Activated T-helper 1 cell treated with anti-CD3 and anti-CD28 coated beads, Interleukin-12 subunit alpha, Interleukin-12 subunit beta, Interleukin-2, Interleukin-4 antibody, amounts not matched to agents 30 ng/mL and 10 ng/mL and 1 ng/mL, durations not matched to agents 14 hours and 24 hours and 36 hours (primary cell): Measurements from ENCODE around the gene C1QTNF9. TPM values are rescaled to one million over a fixed set of nuclear protein-coding genes. Genes with fewer than 3 reads are reported as not detected.
"Not testable (repeated sequence)": the region's sequence is repeated elsewhere in the genome, so short reads cannot be mapped to it uniquely, and the experiment has no call there.

Source experiments
- DNase-seq: peaks from one replicate; pipeline ENCODE4 v3.0.0; 2021; ENCODE audit warnings: low spot score
- H3K27ac Mint-ChIP-seq: one replicate; pipeline ENCODE4 v1.8.0; 2021; ENCODE audit warnings: mild to moderate bottlenecking, mixed read lengths
- H3K27me3 Mint-ChIP-seq: one replicate; pipeline ENCODE4 v1.8.0; 2022; ENCODE audit warnings: mild to moderate bottlenecking, moderate library complexity, mixed read lengths; ENCODE audit not compliant: insufficient read depth
- H3K36me3 Mint-ChIP-seq: one replicate; pipeline ENCODE4 v1.8.0; 2021; ENCODE audit warnings: low read depth, mixed read lengths
- H3K4me1 Mint-ChIP-seq: one replicate; pipeline ENCODE4 v1.8.0; 2021; ENCODE audit warnings: low read depth, mixed read lengths
- H3K4me3 Mint-ChIP-seq: one replicate; pipeline ENCODE4 v1.8.0; 2021; ENCODE audit warnings: mild to moderate bottlenecking, moderate library complexity, mixed read lengths
- H3K9me3 Mint-ChIP-seq: one replicate; pipeline ENCODE4 v1.8.0; 2021; ENCODE audit warnings: mixed read lengths
- intact Hi-C: fragments of 100-400 bp; cut with micrococcal nuclease; formaldehyde crosslinking; loops from one replicate; pipeline ENCODE4 v1.15.1; 2024
- total RNA-seq: library from RNA; stranded (reverse); gene quantifications from 2 replicates; pipeline ENCODE4 v1.2.3, GENCODE V29; 2022

The C1QTNF9 gene
- total RNA-seq, 1 donor from 2014 or later: not detected

DNA sequence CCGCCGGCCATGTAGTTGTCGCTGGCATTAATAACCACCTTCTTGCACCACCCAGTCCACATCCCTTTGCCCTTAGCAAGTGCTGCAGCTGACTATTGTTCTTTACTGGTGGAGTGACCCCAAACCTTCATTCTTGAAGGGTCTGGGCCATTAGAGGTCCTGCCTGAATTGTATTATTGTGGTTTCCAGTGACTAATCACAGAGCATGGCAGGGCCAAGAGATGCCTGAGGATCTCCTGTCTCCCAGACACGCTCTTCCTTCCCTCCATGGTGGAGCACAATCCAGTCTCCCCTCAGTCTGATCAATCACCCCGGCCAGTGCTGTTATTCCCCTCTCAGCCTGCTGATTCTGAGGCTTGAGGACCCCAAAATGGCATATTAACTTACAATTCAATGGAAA is 39.0 kb downstream of the C1QTNF9 start:
- intact Hi-C loops: no loop called here
- peaks cover 12% of the 10 kb centered on the region for H3K27me3 Mint-ChIP-seq
- no peak for DNase-seq
- no peak overlapping the region for H3K4me3 Mint-ChIP-seq
- no peaks in the 10 kb centered on the region for H3K36me3 Mint-ChIP-seq
- no peaks in the 10 kb centered on the region for H3K4me1 Mint-ChIP-seq
- no peaks in the 10 kb centered on the region for H3K9me3 Mint-ChIP-seq
- H3K27ac Mint-ChIP-seq: no peak overlapping the region

DNA sequence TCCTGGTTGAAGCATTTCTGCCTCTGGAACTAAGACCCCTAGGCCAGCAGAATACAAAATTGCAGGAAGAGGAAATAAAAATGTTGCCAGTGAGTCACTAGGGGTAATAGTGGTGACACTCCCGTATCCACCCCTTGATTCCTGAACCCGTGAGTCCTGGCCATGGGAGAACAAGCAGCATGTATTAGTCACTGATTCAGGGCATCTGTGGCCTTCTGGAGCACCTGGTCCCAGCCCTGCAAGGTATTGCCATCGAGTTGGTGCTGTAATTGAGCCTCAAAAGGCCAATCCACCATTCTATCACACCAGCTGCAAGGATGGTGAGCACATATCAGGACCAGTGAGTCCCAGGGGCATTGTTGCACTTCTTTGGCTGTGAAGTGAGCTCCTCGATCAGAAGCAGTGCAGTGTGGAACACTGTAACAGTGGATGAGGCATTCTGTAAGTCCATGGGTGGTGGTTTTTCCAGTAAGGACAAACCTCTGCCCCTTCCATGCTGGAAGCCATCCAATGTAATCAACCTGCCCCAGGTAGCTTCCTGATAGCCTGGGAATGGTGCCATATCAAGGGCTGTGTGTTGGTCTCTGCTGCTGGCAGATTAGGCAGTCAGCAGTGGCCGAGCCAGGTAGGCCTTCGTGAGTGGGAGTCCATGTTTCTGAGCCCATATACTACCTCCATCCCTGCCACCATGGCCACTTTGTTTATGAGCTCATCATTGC is 39.6 kb downstream of the C1QTNF9 start:
- Mint-ChIP-seq H3K27ac (no peak overlapping the region), H3K27me3 (peaks cover 9% of the 10 kb centered on the region), H3K9me3 (no peaks in the 10 kb centered on the region), H3K36me3 (no peaks in the 10 kb centered on the region), H3K4me3 (no peak overlapping the region), H3K4me1 (no peaks in the 10 kb centered on the region)
- DNase-seq: no peak
- intact Hi-C loops: no loop called here

DNA sequence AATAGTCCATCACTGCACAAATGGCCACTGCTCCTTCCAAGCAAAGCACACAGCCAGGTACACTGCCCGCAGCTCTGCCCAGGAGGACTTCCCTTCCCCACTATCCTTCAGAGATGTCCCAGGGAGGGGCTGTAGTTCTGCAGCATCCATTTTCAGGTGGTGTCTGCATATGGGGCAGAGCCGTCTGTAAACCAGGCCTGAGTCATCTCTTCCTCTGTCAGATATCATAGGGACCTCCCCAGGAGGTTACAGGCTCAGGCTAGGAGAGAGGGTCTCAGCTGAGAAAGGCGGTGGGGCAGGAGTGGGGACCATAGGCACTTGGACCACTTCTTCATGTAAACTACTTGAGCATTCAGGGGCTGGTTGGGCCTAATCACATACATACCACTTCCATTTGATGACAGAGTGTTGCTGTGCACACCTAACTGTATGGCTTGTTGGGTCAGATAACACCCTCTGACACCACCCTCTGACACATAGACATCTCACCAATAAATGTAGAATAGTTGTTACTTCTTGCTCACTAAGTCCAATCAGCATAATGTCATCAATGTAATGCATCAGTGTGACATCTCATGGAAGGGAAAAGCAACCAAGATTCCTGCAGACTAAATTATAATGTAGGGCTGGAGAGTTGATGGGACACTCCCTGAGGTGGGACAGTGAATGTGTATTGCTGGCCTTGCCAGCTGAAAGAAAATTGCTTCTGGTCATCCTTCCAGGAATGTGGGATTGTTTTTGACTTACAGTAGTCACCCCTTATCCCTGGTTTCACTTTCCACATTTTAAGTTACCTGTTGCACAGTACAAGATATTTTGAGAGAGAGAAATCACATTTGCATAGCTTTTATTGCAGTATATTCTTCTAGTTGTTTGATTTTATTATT is 40.6 kb downstream of the C1QTNF9 start:
- H3K36me3 Mint-ChIP-seq, H3K4me1 Mint-ChIP-seq, intact Hi-C loops, H3K27me3 Mint-ChIP-seq, H3K4me3 Mint-ChIP-seq, H3K9me3 Mint-ChIP-seq, H3K27ac Mint-ChIP-seq, DNase-seq: not testable (repeated sequence)

DNA sequence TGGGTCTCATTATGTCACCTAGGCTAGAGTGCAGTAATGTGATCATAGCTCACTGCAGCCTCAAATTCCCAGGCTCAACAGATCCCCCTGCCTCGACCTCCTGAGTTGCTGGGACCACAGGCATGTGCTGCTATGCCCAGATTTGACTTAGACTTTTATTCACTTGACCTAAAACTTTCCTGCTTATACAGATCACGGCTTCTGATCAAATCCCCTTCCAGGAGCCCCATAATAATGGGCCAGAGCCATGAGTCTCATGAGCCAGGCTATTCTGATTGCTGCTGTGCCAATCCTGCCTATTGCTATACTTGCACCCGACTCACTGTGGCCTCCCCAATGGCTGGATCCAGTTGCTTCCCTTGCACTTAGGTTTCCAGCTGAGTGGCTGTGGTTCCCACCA is 42.0 kb downstream of the C1QTNF9 start:
- no peak for DNase-seq
- no peaks in the 10 kb centered on the region for H3K4me1 Mint-ChIP-seq
- H3K4me3 Mint-ChIP-seq: no peak overlapping the region
- H3K27me3 Mint-ChIP-seq: no peaks in the 10 kb centered on the region
- no peaks in the 10 kb centered on the region for H3K36me3 Mint-ChIP-seq
- no peaks in the 10 kb centered on the region for H3K9me3 Mint-ChIP-seq
- intact Hi-C loops: no loop called here
- no peak overlapping the region for H3K27ac Mint-ChIP-seq

DNA sequence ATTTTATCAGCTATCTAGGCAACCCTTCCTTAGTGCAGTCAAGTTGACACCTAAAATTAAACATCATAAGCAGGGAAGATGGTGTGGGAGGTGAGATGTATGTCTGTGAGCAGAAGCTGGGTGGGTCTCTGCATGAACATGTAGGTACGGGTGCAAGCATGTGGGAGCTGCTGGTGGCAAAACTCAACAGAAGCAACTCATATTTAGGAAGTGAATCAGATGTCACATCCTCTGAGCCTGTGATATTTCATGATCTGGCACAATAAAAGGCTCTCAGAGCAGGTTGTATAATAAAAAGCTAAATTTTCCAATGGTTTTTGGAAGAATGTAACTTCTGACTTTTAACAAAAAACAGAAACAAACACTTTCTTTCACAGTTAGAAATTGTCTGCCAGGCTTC is 44.4 kb downstream of the C1QTNF9 start:
- Mint-ChIP-seq H3K27me3 (no peaks in the 10 kb centered on the region), H3K36me3 (no peaks in the 10 kb centered on the region), H3K4me1 (no peaks in the 10 kb centered on the region), H3K4me3 (no peak overlapping the region), H3K27ac (no peak overlapping the region), H3K9me3 (no peaks in the 10 kb centered on the region)
- DNase-seq: no peak
- intact Hi-C loops: no loop called here

DNA sequence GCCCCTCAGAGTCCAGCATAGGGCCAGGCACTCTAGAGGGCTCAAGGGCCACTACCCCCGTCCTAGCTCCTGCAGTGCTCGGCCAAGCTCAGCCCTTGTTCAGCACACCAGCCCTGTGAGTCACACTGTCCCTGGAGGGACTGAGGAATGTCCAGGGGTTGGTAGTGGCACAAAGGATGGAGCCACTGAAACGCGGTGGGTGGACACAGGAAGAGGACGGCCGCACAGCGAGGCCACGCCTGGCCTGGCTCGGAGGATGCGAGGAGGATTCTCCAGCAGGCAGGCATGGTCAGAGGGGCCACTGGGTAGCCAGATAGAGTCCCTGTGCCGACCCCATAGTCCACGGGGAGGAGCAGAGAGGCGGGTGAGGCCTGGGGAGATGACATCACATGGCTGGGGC is 45.7 kb downstream of the C1QTNF9 start:
- H3K4me3 Mint-ChIP-seq: no peak overlapping the region
- no peak overlapping the region for H3K27ac Mint-ChIP-seq
- no peaks in the 10 kb centered on the region for H3K9me3 Mint-ChIP-seq
- DNase-seq: no peak
- H3K4me1 Mint-ChIP-seq: no peaks in the 10 kb centered on the region
- no peaks in the 10 kb centered on the region for H3K36me3 Mint-ChIP-seq
- no peaks in the 10 kb centered on the region for H3K27me3 Mint-ChIP-seq
- intact Hi-C loops: no loop called here

DNA sequence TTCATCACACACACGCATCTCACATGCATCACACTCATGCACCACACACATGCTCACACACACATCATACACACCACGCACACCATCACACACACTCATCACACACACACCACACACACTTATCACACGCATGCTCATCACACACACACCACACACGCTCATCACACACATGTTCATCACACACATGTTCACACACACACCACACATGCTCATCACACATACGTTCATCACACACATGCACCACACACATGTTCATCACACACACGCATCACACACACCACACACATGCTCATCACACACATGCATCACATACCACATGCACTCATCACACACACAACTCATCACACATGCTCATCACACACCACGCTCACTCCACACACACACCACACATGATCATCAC is 46.9 kb downstream of the C1QTNF9 start:
- no peak for DNase-seq
- H3K27me3 Mint-ChIP-seq: no peaks in the 10 kb centered on the region
- intact Hi-C loops: no loop called here
- no peak overlapping the region for H3K27ac Mint-ChIP-seq
- no peaks in the 10 kb centered on the region for H3K4me1 Mint-ChIP-seq
- H3K4me3 Mint-ChIP-seq: no peak overlapping the region
- no peaks in the 10 kb centered on the region for H3K9me3 Mint-ChIP-seq
- no peaks in the 10 kb centered on the region for H3K36me3 Mint-ChIP-seq

DNA sequence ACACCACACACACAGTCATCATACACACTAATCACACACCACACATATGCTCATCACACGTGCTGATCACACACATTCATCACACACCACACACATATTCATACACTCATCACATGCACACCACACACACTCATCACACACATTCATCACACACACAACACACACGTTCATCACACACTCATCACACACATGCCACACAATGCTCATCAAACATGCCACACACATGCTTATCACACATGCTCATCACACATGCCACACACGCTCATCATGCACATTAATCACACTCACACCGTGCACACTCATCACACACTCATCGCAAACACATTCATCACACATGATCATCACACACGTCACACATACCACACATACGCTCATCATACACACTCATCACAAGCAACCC is 47.5 kb downstream of the C1QTNF9 start:
- no peak for DNase-seq
- Mint-ChIP-seq H3K4me1 (no peaks in the 10 kb centered on the region), H3K27me3 (no peaks in the 10 kb centered on the region), H3K9me3 (no peaks in the 10 kb centered on the region), H3K36me3 (no peaks in the 10 kb centered on the region), H3K27ac (no peak overlapping the region), H3K4me3 (no peak overlapping the region)
- intact Hi-C loops: no loop called here

DNA sequence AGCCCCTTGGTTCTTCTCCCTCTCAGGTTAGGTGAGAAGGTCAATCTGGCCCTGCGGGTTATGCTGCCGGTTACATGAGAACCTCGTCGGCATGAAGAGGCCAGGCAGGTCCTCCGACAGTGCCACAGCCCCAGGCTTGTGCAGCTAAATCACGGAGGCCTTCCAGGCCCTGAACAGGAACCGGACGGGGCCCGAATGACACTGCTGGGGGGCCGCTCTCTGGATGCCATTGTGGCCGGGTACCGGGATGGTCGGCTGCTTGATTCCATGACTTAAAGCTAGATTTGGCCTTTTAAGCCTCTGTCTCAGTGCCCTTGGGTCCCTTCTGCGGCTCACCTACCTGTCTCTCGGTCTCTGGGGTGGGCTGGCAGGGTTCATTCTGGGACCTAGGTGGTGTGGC is 48.4 kb downstream of the C1QTNF9 start:
- DNase-seq: no peak
- intact Hi-C loops: no loop called here
- no peaks in the 10 kb centered on the region for H3K9me3 Mint-ChIP-seq
- no peaks in the 10 kb centered on the region for H3K27me3 Mint-ChIP-seq
- H3K4me1 Mint-ChIP-seq: no peaks in the 10 kb centered on the region
- no peak overlapping the region for H3K27ac Mint-ChIP-seq
- H3K36me3 Mint-ChIP-seq: no peaks in the 10 kb centered on the region
- H3K4me3 Mint-ChIP-seq: no peak overlapping the region

DNA sequence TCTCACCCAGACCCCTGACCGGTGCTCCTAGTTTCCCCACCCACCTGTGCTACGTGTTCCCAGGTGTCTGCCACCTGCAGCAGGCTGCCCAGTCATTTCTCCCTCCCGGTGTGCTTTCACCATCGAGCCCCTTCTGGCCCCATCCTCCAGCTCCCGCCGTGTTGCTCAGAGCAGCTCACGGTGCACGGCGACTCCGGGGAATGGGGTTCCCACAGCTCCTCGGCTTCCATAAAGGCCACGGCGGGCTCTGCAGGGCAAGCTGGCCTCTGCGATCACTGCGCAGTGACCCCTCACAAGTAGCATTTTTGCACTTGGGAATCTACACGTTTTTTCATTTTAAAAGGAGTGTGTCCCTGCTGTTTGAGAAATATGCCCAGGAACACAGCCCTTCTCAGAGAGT is 49.5 kb downstream of the C1QTNF9 start:
- H3K4me3 Mint-ChIP-seq, H3K9me3 Mint-ChIP-seq, H3K4me1 Mint-ChIP-seq, H3K27ac Mint-ChIP-seq, H3K27me3 Mint-ChIP-seq, DNase-seq, intact Hi-C loops, H3K36me3 Mint-ChIP-seq: not testable (repeated sequence)

DNA sequence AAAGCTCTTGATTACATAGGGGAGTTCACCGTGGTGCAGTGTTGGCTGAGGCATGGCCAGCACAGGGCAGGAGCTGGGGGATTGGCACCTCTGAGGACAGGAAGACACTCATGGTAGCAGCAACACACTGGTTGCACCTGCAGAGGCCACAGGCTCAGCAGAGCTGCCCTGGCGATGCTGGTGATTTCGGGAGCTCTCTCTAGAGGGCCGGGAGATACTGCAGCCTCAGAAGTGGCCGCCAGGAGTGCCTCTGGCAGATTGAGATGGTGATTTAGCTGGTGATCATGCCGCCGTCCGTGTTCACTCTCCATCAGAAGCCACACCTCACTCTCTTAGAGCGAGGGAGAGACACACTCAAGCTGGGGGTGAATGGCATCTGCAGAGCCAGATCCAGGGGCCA is 49.9 kb downstream of the C1QTNF9 start:
- H3K36me3 Mint-ChIP-seq, DNase-seq, H3K27ac Mint-ChIP-seq, H3K4me3 Mint-ChIP-seq, H3K4me1 Mint-ChIP-seq, intact Hi-C loops, H3K9me3 Mint-ChIP-seq, H3K27me3 Mint-ChIP-seq: not testable (repeated sequence)

DNA sequence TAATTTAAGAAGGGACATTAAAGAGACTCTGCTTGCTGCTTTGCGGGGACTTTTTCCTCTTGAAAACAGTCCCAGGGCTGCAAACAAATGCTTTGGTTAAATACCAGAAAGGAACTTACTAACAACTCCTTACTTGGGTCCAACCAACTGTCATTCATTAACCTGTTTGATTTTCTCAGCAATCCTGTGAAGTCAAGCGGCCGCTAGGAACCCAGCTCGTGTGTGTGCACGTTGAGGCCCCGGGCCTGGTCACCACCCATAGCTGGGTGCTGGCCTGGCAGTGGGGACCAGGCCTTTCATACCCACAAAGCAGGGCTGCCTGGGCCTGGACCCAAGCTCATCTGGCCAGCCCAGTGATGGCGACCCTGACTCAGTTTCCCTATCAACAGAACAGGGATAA is 50.7 kb downstream of the C1QTNF9 start:
- H3K27me3 Mint-ChIP-seq: no peaks in the 10 kb centered on the region
- intact Hi-C loops: no loop called here

DNA sequence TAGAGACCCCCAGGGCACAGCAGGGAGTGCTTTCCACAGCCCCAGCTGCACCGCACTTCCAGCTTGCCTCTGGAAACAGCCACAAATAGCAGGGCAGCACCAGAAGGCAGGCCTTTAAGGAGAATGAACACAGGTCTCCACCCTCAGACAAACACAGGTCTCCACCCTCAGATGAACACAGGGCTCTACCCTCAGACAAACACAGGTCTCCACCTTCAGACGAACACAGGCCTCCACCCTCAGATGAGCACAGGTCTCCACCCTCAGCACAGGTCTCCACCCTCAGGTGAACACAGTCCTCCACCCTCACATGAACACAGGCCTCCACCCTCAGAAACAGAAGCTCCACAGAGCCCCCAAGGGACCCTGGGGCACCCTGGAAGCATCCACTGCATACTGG is 51.7 kb downstream of the C1QTNF9 start:
- intact Hi-C loops: no loop called here

More for the DNA sequence above, 50.7 kb downstream of the C1QTNF9 start:
- Mint-ChIP-seq H3K9me3 (no peaks in the 10 kb centered on the region), H3K4me1 (no peaks in the 10 kb centered on the region), H3K36me3 (no peaks in the 10 kb centered on the region), H3K4me3 (no peak overlapping the region), H3K27ac (no peak overlapping the region)
- no peak for DNase-seq

More for the DNA sequence above, 51.7 kb downstream of the C1QTNF9 start:
- Mint-ChIP-seq H3K9me3 (no peaks in the 10 kb centered on the region), H3K36me3 (no peaks in the 10 kb centered on the region), H3K27ac (no peak overlapping the region), H3K27me3 (no peaks in the 10 kb centered on the region), H3K4me3 (no peak overlapping the region), H3K4me1 (no peaks in the 10 kb centered on the region)
- DNase-seq: no peak
